GM10248 (cell line): Measurements from ENCODE around the gene BLOC1S5.

ENCODE experiments used
- CTCF ChIA-PET: fragments of 300-600 bp; sonication (Branson Sonifier 250); formaldehyde crosslinking; extraction: SDS; loops from one replicate; lab custom pipeline; 2021; ENCODE audit warnings: antibody characterized with exemption; lab: Yijun Ruan, JAX
- POLR2A ChIA-PET: fragments of 350-650 bp; sonication (Branson Sonifier 250); formaldehyde crosslinking; extraction: SDS; loops from one replicate; lab custom pipeline; 2020; ENCODE audit warnings: antibody characterized with exemption; lab: Yijun Ruan, JAX
- DNase-seq: peaks from one replicate; pipeline ENCODE4 v3.0.0; 2012; ENCODE audit errors: extremely low spot score
- TF ChIP-seq, protein P1 (sequence below): IDR thresholded peaks from 2 replicates; pipeline ENCODE4 v1.5.1; 2012; ENCODE audit warnings: mild to moderate bottlenecking, low read depth; ENCODE audit errors: extremely low read depth, missing control alignments, control extremely low read depth

The BLOC1S5 gene

DNA sequence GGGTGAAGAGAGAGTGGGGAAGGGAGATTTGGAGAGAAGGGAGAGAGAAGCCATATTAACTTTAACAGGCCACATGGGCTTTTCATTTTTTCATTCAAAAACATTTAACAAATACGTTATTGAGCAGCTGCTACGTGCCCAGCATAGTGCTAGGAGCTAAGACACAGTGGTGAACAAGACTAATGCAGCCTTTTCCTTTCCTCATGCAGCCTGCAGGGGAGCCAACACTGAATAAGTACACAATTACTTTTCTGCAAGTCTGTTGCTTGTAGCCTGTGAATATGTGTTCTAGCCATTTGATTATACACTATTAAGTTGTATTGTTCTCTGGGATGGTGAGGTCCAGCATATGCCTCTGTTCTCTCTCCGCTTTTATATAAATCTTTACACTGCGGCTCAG, 1.9 kb upstream of the BLOC1S5 start:
- TF ChIP-seq, protein P1, sequence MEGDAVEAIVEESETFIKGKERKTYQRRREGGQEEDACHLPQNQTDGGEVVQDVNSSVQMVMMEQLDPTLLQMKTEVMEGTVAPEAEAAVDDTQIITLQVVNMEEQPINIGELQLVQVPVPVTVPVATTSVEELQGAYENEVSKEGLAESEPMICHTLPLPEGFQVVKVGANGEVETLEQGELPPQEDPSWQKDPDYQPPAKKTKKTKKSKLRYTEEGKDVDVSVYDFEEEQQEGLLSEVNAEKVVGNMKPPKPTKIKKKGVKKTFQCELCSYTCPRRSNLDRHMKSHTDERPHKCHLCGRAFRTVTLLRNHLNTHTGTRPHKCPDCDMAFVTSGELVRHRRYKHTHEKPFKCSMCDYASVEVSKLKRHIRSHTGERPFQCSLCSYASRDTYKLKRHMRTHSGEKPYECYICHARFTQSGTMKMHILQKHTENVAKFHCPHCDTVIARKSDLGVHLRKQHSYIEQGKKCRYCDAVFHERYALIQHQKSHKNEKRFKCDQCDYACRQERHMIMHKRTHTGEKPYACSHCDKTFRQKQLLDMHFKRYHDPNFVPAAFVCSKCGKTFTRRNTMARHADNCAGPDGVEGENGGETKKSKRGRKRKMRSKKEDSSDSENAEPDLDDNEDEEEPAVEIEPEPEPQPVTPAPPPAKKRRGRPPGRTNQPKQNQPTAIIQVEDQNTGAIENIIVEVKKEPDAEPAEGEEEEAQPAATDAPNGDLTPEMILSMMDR: no peak
- DNase-seq: no peak
- POLR2A ChIA-PET: interaction anchor here (1.2 kb wide), 1 partner anchor 34 kb away, joined by 3 read pairs; no protein-coding TSS in a partner anchor
- CTCF ChIA-PET: interaction anchor here (0.9 to 2.8 kb wide), 6 partner anchors 10 to 343 kb away, joined by 3 to 9 read pairs (median 4); partner anchors contain the start of gene EEF1E1

DNA sequence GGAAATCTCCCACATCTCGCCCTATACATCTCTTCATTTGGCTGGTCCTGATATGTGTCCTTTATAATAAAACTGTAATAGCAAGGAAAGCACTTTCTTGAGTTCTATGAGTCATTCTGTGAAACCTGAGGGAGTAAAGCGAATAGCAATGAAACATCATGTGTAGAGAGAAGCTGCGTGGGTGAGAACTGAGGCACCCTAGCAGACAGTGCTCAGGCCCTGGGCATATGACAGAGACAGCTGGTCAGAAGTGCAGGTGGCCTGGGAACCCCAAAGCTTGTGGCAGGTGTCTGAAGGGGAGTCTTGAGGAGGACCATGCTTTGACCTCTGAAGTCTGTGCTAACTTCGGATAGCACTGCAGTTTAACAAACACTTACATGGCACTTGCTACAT, 1.3 kb upstream of the BLOC1S5 start:
- ChIA-PET POLR2A (interaction anchor here (1.2 kb wide), 1 partner anchor 35 kb away, joined by 3 read pairs; no protein-coding TSS in a partner anchor), CTCF (interaction anchor here (0.9 to 2.8 kb wide), 7 partner anchors 9 to 343 kb away, joined by 3 to 9 read pairs (median 3); partner anchors contain the start of gene EEF1E1)
- TF ChIP-seq, protein P1: no peak
- peak; percentile 45 for DNase-seq

DNA sequence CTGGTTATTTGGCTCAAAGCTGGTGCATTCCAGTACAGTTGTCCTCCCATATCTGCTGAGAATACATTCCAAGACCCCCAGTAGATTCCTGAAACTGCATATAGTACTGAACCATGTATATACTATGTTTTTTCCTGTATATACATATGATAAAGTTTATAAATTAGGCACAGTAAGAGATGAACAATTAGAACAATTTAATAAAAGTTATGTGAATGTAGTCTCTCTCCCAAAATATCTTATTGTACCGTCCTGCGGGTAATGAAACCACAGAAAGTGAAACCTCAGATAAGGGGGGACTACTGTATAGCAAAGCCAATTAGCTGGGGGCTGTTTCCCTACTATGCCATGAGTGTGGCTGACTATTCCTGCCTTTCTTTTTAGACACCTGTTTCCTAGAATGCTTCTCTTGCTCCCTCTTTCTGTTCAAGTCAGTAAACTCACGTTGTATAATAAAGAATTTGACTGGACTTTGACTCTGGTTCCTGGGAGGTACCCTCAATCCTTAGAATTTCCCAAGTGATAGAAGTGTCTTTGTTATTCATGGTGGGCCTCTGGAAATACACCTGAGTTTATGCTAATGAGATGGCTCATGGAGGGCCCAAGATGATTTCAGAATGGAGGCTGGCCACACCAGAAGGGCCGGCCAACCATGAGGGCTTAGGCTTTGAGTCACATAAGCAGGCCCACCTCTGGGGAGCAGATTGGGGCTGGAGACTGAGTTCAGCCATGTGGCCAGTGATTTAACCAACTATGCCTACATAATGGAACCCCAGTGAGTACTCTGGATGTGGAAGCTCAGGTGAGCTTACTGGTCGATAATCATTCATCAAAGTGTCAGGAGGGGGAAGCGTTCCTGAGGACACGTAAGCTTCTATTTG, 689 bp upstream of the BLOC1S5 start:
- ChIA-PET CTCF (interaction anchor here (0.9 to 2.8 kb wide), 8 partner anchors 8 to 343 kb away, joined by 3 to 11 read pairs (median 4); partner anchors contain the start of gene EEF1E1), POLR2A (interaction anchor here (0.6 to 1.2 kb wide), 2 partner anchors 36 to 768 kb away, joined by 3 to 5 read pairs; no protein-coding TSS in a partner anchor)
- TF ChIP-seq, protein P1: no peak
- DNase-seq: no peak

DNA sequence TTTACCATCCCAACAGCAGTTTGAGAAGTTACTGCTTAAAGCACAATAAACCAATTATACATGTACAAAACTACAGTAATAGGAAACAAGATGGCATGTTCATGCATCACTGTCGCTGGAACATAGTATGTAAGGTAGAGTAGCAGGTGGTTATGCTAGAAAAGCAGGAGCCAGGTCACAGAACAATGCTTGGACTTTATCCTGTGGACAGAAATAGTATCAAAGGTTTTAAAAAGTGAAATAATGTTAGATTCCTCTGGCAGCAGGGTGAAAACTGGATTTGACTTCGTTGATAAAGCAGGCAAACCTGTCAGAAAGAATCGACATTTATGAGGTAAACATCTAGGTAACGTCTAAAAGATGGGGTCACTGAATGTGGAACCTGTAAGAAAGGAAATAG, 2.5 kb downstream of the BLOC1S5 start:
- no peak for DNase-seq
- CTCF ChIA-PET: no interaction called here
- TF ChIP-seq, protein P1: no peak
- POLR2A ChIA-PET: no interaction called here

DNA sequence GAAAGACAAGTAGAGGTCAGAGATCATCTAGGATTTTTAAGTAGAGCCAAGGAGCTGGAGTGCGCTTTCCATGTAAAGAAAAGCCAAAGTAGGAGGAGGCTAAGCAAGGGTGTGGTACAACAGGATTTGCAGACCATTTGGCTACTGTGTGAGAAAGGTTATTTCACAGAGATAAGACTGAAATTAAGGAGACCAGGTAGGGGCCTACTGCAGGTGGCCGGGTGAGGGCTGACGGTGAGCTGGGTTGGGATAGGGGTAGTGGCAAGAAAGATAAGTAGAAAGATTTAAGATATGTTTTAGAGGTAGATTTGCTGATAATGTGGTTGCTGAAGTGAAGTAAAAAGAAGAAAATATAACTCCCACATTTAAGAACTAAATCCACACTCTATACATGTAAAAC, 3.8 kb downstream of the BLOC1S5 start:
- POLR2A ChIA-PET: no interaction called here
- DNase-seq: no peak
- CTCF ChIA-PET: interaction anchor here (1.1 to 5.3 kb wide), 6 partner anchors 43 to 337 kb away, joined by 3 to 59 read pairs (median 5); partner anchors contain the start of gene BMP6
- TF ChIP-seq, protein P1: no peak

DNA sequence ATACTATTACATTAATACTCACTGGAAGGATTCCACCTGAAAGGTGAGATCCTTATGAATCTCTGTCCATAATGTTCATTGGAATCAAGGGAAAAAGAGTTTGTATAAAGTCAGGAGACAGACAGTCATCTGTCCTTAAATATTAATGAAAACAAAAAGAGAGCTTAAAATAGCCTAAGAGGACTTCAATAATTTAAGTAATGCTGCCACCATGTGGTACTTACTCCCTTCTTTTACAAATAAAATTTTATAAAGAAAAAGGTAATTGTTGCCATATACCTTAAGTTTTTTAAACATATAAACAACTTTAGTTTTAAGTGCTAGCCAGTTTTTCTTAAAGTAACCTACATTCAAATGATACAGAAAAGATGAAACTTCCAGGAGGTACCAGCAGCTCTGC, 5.1 kb downstream of the BLOC1S5 start:
- TF ChIP-seq, protein P1: peak; percentile 14
- ChIA-PET CTCF (interaction anchor here (1.0 to 5.3 kb wide), 16 partner anchors 17 to 444 kb away, joined by 3 to 59 read pairs (median 4); partner anchors contain the start of genes BMP6 and EEF1E1), POLR2A (no interaction called here)
- no peak for DNase-seq
